ENCODE data around the gene COL24A1.
A peak's percentile ranks its signal among the peaks of the same experiment; 100 is the strongest.
"Not testable (repeated sequence)": the region's sequence is repeated elsewhere in the genome, so short reads cannot be mapped to it uniquely, and the experiment has no call there.

Gene COL24A1

GRCh38 chr1:85867189-85867588, 289.4 kb downstream of the COL24A1 start:
- no peak for DNase-seq

- DNase-seq = no peak
Observed at GRCh38 chr1:85865213-85865612, 291.4 kb downstream of the COL24A1 start.

- no peak for DNase-seq
Observed at GRCh38 chr1:85864727-85865126, 291.8 kb downstream of the COL24A1 start.

GRCh38 chr1:85863639-85864038, 292.9 kb downstream of the COL24A1 start:
- not testable (repeated sequence) for DNase-seq

- peak; percentile 57 for DNase-seq
Observed at GRCh38 chr1:85862456-85862855, 294.1 kb downstream of the COL24A1 start.

- no peak for DNase-seq
Observed at GRCh38 chr1:85857991-85858390, 298.6 kb downstream of the COL24A1 start.

- DNase-seq = peak; percentile 99
Observed at GRCh38 chr1:85850238-85850637, 306.3 kb downstream of the COL24A1 start.

GRCh38 chr1:85849660-85850059, 306.9 kb downstream of the COL24A1 start:
- no peak for DNase-seq

- no peak for DNase-seq
Observed at GRCh38 chr1:85847356-85847755, 309.2 kb downstream of the COL24A1 start.

- no peak for DNase-seq
Observed at GRCh38 chr1:85846706-85847105, 309.9 kb downstream of the COL24A1 start.

GRCh38 chr1:85839459-85839858, 317.1 kb downstream of the COL24A1 start:
- no peak for DNase-seq

- no peak for DNase-seq
Observed at GRCh38 chr1:85838238-85838637, 318.3 kb downstream of the COL24A1 start.

- peak; percentile 63 for DNase-seq
Observed at GRCh38 chr1:85836736-85837135, 319.8 kb downstream of the COL24A1 start.

- not testable (repeated sequence) for DNase-seq
Observed at GRCh38 chr1:85833165-85833564, 323.4 kb downstream of the COL24A1 start.

- DNase-seq = no peak
Observed at GRCh38 chr1:85830837-85831236, 325.7 kb downstream of the COL24A1 start.

- DNase-seq = no peak
Observed at GRCh38 chr1:85824066-85824840, 332.3 kb downstream of the COL24A1 start.

- no peak for DNase-seq
Observed at GRCh38 chr1:85822696-85823095, 333.9 kb downstream of the COL24A1 start.

GRCh38 chr1:85818371-85818770, 338.2 kb downstream of the COL24A1 start:
- DNase-seq = no peak

GRCh38 chr1:85816606-85817005, 340.0 kb downstream of the COL24A1 start:
- no peak for DNase-seq

GRCh38 chr1:85815906-85816305, 340.7 kb downstream of the COL24A1 start:
- no peak for DNase-seq

GRCh38 chr1:85806236-85806965, 350.2 kb downstream of the COL24A1 start:
- no peak for DNase-seq

GRCh38 chr1:85801520-85801919, 355.1 kb downstream of the COL24A1 start:
- DNase-seq = peak; percentile 1

GRCh38 chr1:85799737-85800136, 356.8 kb downstream of the COL24A1 start:
- no peak for DNase-seq

- DNase-seq = no peak
Observed at GRCh38 chr1:85798419-85798818, 358.2 kb downstream of the COL24A1 start.

All from kidney glomerular epithelial cell (primary cell).